NCI-H128 (cell line): Measurements from ENCODE around the gene RELT.

Experiments used
- DNase-seq: peaks from one replicate; lab custom pipeline; 2025; ENCODE audit not compliant: unreplicated experiment; lab: John Stamatoyannopoulos, UW

Gene RELT

GRCh38 chr11:73372375-73372993 is 3.7 kb upstream of the RELT start:
- DNase-seq: no peak

- no peak for DNase-seq
Observed at GRCh38 chr11:73374151-73374550, 2.0 kb upstream of the RELT start.

GRCh38 chr11:73375830-73376159 is 404 bp upstream of the RELT start:
- no peak for DNase-seq

- no peak for DNase-seq
Observed at GRCh38 chr11:73376803-73377629, 817 bp downstream of the RELT start.

GRCh38 chr11:73379189-73379880 is 3.1 kb downstream of the RELT start:
- DNase-seq: no peak

DNA sequence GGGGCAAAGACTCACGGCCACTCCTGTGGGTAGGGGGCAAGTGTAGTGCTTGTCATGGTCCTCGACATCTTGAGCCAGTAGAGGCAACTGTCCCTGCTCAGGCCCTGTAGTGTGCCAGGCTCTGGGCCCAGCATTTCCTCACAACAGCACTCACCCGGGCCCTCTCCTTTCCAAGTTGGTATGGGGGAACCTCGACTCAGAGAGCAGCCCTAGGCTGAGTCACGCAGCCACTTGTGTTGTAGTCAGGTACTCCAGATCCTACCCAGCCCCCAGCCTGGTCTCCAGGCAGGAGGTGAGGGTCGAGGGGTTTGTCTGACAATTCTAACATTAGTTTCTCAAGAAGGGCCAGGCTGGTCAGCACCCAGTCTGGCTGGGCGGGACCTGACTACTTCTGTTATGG is 4.1 kb downstream of the RELT start:
- DNase-seq: no peak

GRCh38 chr11:73380897-73381410 is 4.8 kb downstream of the RELT start:
- DNase-seq: no peak

DNA sequence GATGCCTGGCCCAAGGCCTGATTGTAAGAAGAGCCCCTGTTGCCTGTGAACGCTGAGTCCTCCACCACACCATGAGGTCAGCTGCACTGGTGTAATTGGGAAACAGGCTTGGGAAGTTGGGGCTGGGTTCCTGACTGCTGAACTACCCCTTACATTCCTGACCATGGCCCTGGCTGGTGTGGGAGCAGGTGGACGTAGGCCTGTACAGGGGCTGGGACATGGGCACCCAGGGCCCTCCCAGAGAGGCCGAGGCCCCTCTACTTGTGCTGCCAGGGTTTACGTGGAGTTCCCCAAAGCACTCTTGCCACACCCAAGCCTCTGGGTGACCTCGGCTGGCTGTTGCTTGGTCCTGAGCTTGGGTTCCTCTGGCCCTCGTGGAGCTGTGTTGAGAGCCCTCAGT is 5.4 kb downstream of the RELT start:
- DNase-seq: no peak

GRCh38 chr11:73382183-73382582 is 6.0 kb downstream of the RELT start:
- DNase-seq: no peak

DNA sequence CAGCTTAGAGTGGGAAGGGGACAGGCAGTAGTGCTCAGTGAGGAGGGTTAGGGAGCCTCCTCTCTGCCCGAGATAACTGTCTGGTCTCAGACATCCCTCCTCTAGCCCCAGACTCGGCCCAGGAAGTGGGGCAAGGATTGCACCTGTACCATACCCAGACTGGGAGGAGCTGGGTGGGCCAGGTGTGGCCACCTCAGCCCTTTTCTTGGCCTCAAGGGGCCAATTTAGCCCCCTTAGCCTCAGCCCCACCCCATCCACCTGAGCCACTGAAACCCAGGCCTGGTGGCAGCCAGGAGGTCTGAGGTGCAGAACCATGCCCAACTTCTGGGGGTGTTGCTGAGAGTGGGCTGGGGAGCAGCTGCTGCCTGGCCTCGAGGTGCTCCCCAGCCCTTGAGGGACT is 6.5 kb downstream of the RELT start:
- no peak for DNase-seq

GRCh38 chr11:73383249-73384124 is 7.3 kb downstream of the RELT start:
- DNase-seq: no peak

DNA sequence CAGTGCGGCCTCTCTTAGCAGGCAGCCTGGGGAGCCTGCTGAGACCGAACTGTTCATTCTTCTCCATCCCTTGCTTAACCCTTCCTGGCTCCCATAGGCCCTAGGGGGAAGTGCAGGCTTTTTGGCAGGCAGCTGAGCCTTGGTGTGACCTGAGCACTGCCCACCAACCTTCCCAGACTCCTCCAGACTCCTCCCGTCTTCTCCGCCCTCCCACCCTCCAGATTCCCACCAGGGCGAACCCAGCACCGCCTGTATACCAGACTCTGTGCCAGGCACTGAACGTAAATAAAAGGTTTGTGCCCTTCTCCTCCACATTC is 7.9 kb downstream of the RELT start:
- no peak for DNase-seq

DNA sequence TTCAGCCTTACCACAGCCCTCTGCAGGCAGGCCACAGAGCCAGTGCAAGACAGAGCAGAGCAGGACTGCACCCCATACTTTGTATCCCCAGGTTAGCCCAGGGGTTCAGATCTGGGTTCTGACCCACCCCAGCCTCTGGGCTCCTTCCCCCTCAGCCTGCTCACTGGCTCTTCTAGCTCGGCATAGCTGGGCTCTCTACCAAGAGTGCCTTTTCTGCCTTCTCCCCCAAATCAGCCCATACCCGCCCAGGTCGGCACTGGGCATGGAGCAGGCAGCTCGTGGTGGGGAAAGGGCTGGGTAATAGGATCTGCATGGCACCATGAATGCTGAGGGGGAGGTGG is 8.3 kb downstream of the RELT start:
- no peak for DNase-seq

DNA sequence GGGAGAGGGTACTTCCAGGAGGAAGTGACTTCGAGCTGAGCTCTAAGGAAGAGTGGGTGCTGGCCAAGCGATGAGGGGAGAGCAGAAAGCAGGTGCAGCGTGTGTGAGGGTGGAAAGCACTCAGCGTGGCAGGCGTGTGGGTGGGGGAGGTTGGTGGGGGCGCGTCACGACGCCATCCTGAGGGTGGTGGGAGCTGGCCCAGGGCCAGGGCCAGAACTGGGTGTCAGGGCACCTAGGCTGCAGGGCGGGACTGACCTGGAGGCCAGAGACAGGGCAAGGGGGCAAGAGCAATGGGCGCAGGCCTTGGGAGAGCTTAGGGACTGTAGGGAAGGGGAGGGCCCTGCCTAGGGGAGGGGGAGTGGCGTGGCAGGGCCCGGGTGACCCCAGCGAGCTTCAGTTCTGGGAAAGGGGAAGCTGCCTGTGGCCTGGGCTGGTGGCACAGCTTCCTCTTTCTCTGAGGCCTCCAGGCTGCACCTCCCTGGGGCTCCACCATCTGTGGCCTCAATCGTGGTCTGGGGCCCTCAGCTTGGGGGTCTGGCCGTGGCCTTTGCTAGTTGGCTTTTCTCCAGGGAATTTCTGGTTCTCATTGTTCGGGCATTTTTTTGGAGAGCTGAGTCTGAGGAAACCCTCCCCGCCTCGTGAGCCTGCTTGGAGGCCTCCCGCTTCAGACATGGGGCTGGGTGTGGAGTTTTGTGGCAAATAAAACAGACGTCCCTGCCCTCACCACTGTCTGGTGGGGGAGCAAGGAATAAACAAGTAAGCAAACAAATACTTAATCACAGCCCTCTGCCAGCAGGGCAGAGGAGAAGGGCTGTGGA is 8.9 kb downstream of the RELT start:
- no peak for DNase-seq

- no peak for DNase-seq
Observed at GRCh38 chr11:73386016-73386415, 9.8 kb downstream of the RELT start.

DNA sequence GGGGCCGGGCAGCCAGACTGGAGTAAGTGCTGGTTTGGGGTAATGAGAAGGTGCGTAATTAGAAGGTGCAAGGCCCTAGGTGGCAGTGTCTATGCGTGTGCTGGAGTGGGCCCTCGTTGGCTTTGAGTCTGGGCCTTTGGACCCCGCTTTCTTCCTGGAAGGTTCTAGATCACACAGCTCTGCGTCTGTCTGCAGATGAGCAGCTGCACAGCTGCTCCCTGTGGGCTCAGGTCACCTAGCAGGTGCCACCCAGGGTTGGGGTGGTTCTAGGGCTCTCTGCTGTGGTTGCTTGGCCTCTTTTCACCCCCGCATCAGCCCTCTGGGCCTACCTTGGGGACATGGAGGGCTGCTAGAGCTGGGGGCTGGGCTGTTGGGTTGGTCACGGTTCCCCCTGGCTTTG is 10.3 kb downstream of the RELT start:
- no peak for DNase-seq

- no peak for DNase-seq
Observed at GRCh38 chr11:73387594-73388264, 11.5 kb downstream of the RELT start.

DNA sequence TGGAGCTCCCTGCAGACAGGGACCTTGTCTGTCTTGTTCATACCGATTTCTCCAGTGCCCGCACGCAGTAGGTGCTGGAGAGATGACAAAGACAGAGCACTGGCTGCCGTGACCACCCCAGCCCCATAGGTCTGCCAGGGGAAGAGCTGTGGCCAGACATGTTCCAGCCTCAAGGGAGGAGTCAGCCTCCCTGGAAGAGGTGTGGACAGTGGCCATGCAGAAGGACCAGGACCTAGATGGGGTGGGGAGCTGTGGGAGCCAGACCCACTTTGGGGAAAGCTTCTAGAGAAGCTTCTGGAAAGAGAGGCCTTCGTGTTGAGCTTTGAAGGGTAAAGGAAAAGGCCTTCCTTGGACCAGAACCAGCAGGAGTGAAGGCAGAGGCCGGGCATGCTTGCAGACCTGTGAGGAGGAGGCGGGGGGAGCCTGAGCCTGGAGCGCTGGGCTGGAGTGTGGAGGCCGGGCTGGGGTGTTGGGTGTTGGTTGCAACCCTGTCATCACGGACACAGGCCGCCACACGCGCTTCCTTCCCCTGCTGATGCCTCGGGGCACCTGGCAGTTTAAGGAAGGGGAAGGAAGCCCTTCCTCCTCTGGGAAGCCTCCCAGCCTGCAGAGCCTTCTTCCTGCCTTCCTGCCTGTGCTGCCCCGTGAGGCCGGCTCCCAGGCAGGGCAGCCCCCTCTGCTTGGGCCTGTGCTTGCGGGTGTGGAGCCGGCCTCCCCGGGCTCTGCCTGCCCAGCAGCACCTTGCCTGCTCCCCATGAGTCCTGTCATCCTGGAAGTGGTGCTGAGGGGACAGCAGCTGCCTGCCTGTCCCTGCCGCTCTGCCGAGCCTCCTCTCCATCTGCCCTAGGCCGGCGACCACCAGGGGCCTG is 12.3 kb downstream of the RELT start:
- DNase-seq: no peak

DNA sequence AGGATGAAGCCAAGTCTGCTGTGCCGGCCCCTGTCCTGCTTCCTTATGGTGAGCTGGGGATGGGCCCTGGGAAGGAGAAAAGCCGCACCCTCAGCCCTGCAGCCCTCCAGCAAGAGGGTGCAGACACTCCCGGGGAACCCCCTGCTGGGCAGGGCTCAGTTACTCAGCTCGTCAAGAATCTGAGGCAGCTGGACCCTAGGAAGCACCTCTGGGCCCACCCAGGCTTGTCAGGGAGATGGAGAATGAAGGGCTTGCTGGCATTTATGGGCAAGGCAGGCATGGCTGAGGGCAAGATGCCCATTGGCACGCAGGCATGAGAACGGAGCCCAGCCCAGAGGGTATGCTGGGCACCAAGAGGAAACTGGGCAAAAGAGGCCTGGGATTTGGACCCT is 12.9 kb downstream of the RELT start:
- DNase-seq: no peak
